Smooth muscle cell of the brain vasculature (primary cell): ENCODE data around the gene OSBPL6.

Experiments used
- DNase-seq: peaks from one replicate; pipeline ENCODE4 v3.0.0-alpha.2; 2012; ENCODE audit warnings: low read depth, low spot score

OSBPL6 gene

GRCh38 chr2:178271629-178272333 is 77.5 kb downstream of the OSBPL6 start:
- DNase-seq = no peak

- no peak for DNase-seq
Measured at GRCh38 chr2:178273787-178274360, 79.6 kb downstream of the OSBPL6 start.

GRCh38 chr2:178275600-178275999 is 81.3 kb downstream of the OSBPL6 start:
- no peak for DNase-seq

- DNase-seq = no peak
Measured at GRCh38 chr2:178277741-178278197, 83.5 kb downstream of the OSBPL6 start.

GRCh38 chr2:178279142-178279541 is 84.8 kb downstream of the OSBPL6 start:
- no peak for DNase-seq

GRCh38 chr2:178279636-178280035 is 85.3 kb downstream of the OSBPL6 start:
- no peak for DNase-seq

GRCh38 chr2:178280244-178280852 is 86.0 kb downstream of the OSBPL6 start:
- no peak for DNase-seq

GRCh38 chr2:178282075-178282815 is 87.9 kb downstream of the OSBPL6 start:
- peak; percentile 40 for DNase-seq

- DNase-seq = no peak
Measured at GRCh38 chr2:178283341-178283918, 89.1 kb downstream of the OSBPL6 start.

- no peak for DNase-seq
Measured at GRCh38 chr2:178284613-178285286, 90.4 kb downstream of the OSBPL6 start.

- no peak for DNase-seq
Measured at GRCh38 chr2:178285287-178285615, 90.9 kb downstream of the OSBPL6 start.

GRCh38 chr2:178286636-178287035 is 92.3 kb downstream of the OSBPL6 start:
- no peak for DNase-seq

GRCh38 chr2:178287652-178288344 is 93.5 kb downstream of the OSBPL6 start:
- no peak for DNase-seq

- DNase-seq = no peak
Measured at GRCh38 chr2:178291703-178292102, 97.4 kb downstream of the OSBPL6 start.

GRCh38 chr2:178292586-178292985 is 98.3 kb downstream of the OSBPL6 start:
- DNase-seq = no peak

GRCh38 chr2:178295115-178295514 is 100.8 kb downstream of the OSBPL6 start:
- DNase-seq = no peak

- no peak for DNase-seq
Measured at GRCh38 chr2:178295906-178296305, 101.6 kb downstream of the OSBPL6 start.

- no peak for DNase-seq
Measured at GRCh38 chr2:178296394-178297090, 102.2 kb downstream of the OSBPL6 start.

- DNase-seq = no peak
Measured at GRCh38 chr2:178297091-178297411, 102.7 kb downstream of the OSBPL6 start.

- no peak for DNase-seq
Measured at GRCh38 chr2:178298785-178299212, 104.5 kb downstream of the OSBPL6 start.
